GM18873 (cell line): ENCODE measurements around the gene ANKRD11.

Source experiments
- ATAC-seq: cut with Tn5 transposase; IDR thresholded peaks from one replicate; pipeline ENCODE4 v1.9.1; 2021; ENCODE audit warnings: mild to moderate bottlenecking, moderate library complexity, moderate number of reproducible peaks; ENCODE audit not compliant: unreplicated experiment, low FRiP score

Gene ANKRD11

GRCh38 chr16:89322321-89323119 lies 167.8 kb downstream of the ANKRD11 start:
- no peak for ATAC-seq

DNA sequence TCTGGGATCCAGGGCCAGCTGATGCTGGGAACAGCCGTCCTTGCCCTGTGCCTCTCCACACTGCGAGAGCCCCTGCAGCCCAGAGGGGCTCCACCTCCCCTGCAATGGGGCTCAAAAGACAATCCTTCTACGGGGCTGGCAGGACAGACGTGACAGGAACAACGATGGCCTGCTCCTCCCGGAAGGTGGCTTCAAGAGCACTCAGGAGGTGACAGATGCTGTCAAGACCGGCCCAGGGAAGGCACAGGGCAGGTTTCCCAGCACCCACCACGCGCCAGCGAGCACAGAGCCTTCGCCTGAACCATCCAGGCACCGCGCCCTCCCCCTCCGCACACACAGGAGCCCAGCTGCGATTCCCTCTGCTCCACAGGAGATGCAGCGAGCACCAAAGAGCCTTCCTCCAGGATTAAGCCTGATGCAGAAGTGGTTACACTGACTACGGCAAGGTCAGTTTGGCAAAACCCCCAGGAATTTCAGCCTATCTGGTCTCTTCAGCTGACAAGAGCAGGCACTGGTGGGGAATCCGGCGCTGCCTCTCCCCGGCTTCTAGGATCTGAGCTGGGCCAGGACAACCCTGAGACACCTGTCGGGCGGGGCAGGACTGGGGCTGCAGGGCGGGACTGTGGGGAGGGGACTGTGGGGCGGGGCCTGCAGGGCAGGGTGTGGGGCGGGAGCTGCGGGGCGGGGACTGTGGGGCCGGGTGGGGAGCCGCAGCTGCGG lies 169.4 kb downstream of the ANKRD11 start:
- no peak for ATAC-seq

- no peak for ATAC-seq
These were observed 170.2 kb downstream of the ANKRD11 start for GRCh38 chr16:89319886-89320781.

DNA sequence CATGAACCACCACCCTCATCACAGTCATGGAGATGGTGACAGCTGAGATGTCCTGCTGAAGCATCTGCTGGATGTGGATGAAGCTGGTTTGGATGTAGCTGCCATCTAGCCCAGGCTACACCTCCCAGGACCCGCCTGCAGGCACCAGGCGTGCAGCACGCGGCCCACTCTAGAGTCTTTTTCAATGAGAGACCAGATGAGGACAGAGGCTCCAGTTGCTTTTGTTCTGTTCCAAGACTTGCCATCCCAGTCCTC lies 170.8 kb downstream of the ANKRD11 start:
- no peak for ATAC-seq

GRCh38 chr16:89318871-89319630 lies 171.3 kb downstream of the ANKRD11 start:
- no peak for ATAC-seq

DNA sequence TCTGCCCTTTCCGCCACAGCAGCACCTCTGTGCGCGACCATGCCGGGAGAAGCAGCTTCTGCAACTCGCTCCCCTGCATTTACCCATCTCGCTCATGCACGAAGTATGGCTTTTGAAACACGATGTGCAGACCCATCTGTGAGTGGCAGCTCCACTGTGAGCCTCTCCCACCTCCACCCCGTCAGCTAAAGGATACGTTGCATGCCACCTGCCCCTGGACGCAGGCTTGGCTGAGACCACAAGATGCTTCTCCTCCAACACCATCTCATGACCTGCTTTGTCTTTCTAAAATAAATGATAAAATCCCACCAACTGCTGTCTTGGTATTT lies 172.0 kb downstream of the ANKRD11 start:
- ATAC-seq = no peak

GRCh38 chr16:89317729-89318429 lies 172.5 kb downstream of the ANKRD11 start:
- ATAC-seq = no peak

- ATAC-seq = no peak
These were observed 173.2 kb downstream of the ANKRD11 start for GRCh38 chr16:89317101-89317671.

DNA sequence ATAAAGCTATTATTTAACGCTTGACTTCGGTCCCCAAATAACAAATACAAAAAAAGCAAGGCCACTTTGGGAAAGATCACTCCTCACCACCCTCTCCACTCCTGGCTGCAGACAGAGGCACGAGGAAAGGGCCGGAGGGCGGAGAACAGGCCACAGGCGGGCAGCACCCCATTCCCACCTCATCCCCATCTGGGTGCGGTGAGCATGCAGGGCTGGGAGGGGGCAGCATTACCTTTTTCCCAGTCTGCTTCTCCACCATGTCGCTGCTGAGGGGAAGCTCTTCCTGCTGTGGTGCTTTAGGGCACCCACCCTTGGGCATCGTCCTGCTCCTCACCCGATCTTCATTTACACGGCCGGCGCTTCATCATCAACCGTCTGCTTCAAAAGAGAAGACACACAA lies 173.7 kb downstream of the ANKRD11 start:
- ATAC-seq = no peak

DNA sequence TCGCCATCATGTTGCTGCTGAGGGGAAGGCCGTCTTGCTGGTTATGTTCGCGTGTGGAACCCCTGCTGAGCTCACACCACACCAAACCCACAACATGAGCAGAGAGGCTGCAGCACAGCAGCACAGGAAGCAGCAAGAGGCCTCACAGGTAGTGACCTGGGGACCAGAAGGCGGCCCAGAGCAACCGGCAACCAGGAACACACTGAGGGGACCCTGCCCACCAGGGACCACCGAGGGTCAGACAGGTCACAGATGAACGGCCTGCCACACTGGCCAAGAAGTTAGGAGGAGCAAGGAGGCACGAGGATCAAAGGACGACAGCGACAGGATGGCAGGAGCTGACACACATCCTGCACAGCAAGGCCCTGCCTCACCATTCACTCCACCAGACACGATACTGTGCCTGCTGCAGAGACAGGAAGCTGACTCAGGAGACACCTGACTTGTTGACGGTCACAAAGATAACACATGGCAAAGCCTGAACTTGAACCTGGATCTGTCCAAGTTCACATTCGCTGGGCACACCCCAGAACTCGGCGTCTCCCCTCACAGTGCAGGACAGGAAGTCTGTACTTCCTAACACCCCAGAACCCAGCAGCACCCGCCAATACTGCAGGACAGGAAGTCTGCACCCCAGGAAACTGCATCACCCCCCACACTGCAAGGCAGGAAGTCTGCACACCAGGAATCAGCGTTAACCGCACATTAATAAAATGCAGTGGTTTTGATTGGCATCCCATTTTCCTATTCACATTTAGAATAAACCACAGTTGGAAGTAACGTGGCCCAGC lies 174.4 kb downstream of the ANKRD11 start:
- no peak for ATAC-seq

GRCh38 chr16:89315271-89315670 lies 175.1 kb downstream of the ANKRD11 start:
- ATAC-seq = no peak

- no peak for ATAC-seq
These were observed 175.5 kb downstream of the ANKRD11 start for GRCh38 chr16:89314854-89315253.

GRCh38 chr16:89314357-89314756 lies 176.0 kb downstream of the ANKRD11 start:
- ATAC-seq = no peak

GRCh38 chr16:89313583-89313982 lies 176.8 kb downstream of the ANKRD11 start:
- ATAC-seq = no peak

- ATAC-seq = no peak
These were observed 177.6 kb downstream of the ANKRD11 start for GRCh38 chr16:89312598-89313299.

GRCh38 chr16:89312194-89312593 lies 178.2 kb downstream of the ANKRD11 start:
- ATAC-seq = no peak

- no peak for ATAC-seq
These were observed 178.7 kb downstream of the ANKRD11 start for GRCh38 chr16:89311636-89312035.

- no peak for ATAC-seq
These were observed 180.8 kb downstream of the ANKRD11 start for GRCh38 chr16:89309438-89310122.
